CD14-positive monocyte (primary cell): ENCODE measurements around the gene PKDREJ. TPM values are rescaled to one million over a fixed set of nuclear protein-coding genes. Genes with fewer than 3 reads are reported as not detected.

Source experiments
- DNase-seq, 3 donors: peaks; one replicate each; pipeline ENCODE4 v3.0.0-alpha.2; 2011 to 2022
- H2AFZ ChIP-seq: 2 replicates; pipeline ENCODE4 v1.6.0; 2012; ENCODE audit warnings: mild to moderate bottlenecking, low read depth, low read length, inconsistent platforms; ENCODE audit not compliant: insufficient read depth, poor library complexity, severe bottlenecking
- H3K27ac ChIP-seq, 2 donors: 1 replicate in 1 of 2; 2 replicates in 1 of 2; pipeline ENCODE4 v1.5.1; 2012 to 2013; ENCODE audit warnings: low read length in 2 of 2, control low read depth in 1 of 2, inconsistent platforms in 1 of 2, low read depth in 1 of 2, mild to moderate bottlenecking in 1 of 2
- H3K27me3 ChIP-seq, 2 donors: one replicate each; pipeline versions ENCODE4 v1.6.0 to v1.6.1; 2011 to 2013; ENCODE audit warnings: low read length in 2 of 2; ENCODE audit not compliant: control insufficient read depth in 2 of 2, insufficient read depth in 2 of 2
- H3K36me3 ChIP-seq, 2 donors: replicated peaks in 1 of 2; 1 replicate in 1 of 2; 2 replicates in 1 of 2; pipeline versions ENCODE4 v1.5.1 to v1.6.1; 2012 to 2013; ENCODE audit warnings: low read length in 2 of 2, control low read depth in 1 of 2, inconsistent platforms in 1 of 2, mild to moderate bottlenecking in 1 of 2; ENCODE audit not compliant: insufficient read depth in 2 of 2, control insufficient read depth in 1 of 2
- H3K4me1 ChIP-seq, 2 donors: 1 replicate in 1 of 2; 2 replicates in 1 of 2; pipeline versions ENCODE4 v1.5.1 to v1.6.1; 2012 to 2013; ENCODE audit warnings: low read length in 2 of 2, control low read depth in 1 of 2, inconsistent platforms in 1 of 2, mild to moderate bottlenecking in 1 of 2, moderate library complexity in 1 of 2; ENCODE audit not compliant: insufficient read depth in 2 of 2, control insufficient read depth in 1 of 2
- H3K4me2 ChIP-seq: replicated peaks from 2 replicates; pipeline ENCODE3; 2012; ENCODE audit warnings: low read length, moderate library complexity, mild to moderate bottlenecking; ENCODE audit not compliant: poor library complexity, severe bottlenecking; ENCODE audit errors: extremely low read depth
- H3K4me3 ChIP-seq, 3 experiments: fragments of 200-600 bp in 1 of 3; sonication (generic) in 1 of 3; replicated peaks in 1 of 3; 1 replicate in 2 of 3; 2 replicates in 1 of 3; pipeline ENCODE4 v1.5.1; 2011 to 2013; ENCODE audit warnings: low read length in 3 of 3, mild to moderate bottlenecking in 3 of 3, control low read depth in 2 of 3, low read depth in 2 of 3, inconsistent platforms in 1 of 3, moderate library complexity in 1 of 3
- H3K79me2 ChIP-seq: 2 replicates; pipeline ENCODE4 v1.6.0; 2012; ENCODE audit warnings: mild to moderate bottlenecking, control low read depth, inconsistent platforms, low read length, moderate library complexity; ENCODE audit not compliant: insufficient read depth
- H3K9ac ChIP-seq: 2 replicates; pipeline ENCODE4 v1.6.0; 2017; ENCODE audit warnings: low read length, mild to moderate bottlenecking; ENCODE audit not compliant: insufficient read depth, poor library complexity, severe bottlenecking
- H3K9me3 ChIP-seq, 2 donors: replicated peaks in 1 of 2; 1 replicate in 1 of 2; 2 replicates in 1 of 2; pipeline versions ENCODE4 v1.5.1 to v1.6.1; 2012 to 2013; ENCODE audit warnings: low read length in 2 of 2, control low read depth in 1 of 2; ENCODE audit not compliant: control insufficient read depth in 1 of 2, insufficient read depth in 1 of 2
- H4K20me1 ChIP-seq: 2 replicates; pipeline ENCODE4 v1.6.0; 2012; ENCODE audit warnings: mild to moderate bottlenecking, low read length, control low read depth, moderate library complexity; ENCODE audit not compliant: insufficient read depth
- H3K27ac Mint-ChIP-seq, 7 donors: one replicate each; pipeline ENCODE4 v1.8.0; 2020; ENCODE audit warnings: mild to moderate bottlenecking in 7 of 7, mixed read lengths in 7 of 7, moderate library complexity in 6 of 7, inconsistent platforms in 2 of 7
- H3K27me3 Mint-ChIP-seq, 3 donors: one replicate each; pipeline ENCODE4 v1.8.0; 2021 to 2022; ENCODE audit warnings: low read depth in 3 of 3, mild to moderate bottlenecking in 3 of 3, mixed read lengths in 3 of 3, moderate library complexity in 3 of 3, inconsistent platforms in 1 of 3
- H3K36me3 Mint-ChIP-seq, 2 donors: one replicate each; pipeline ENCODE4 v1.8.0; 2020; ENCODE audit warnings: mixed read lengths in 2 of 2, inconsistent platforms in 1 of 2, mild to moderate bottlenecking in 1 of 2
- H3K4me1 Mint-ChIP-seq: one replicate; pipeline ENCODE4 v1.8.0; 2020; ENCODE audit warnings: mild to moderate bottlenecking, mixed read lengths
- H3K4me3 Mint-ChIP-seq, 2 donors: one replicate each; pipeline ENCODE4 v1.8.0; 2020; ENCODE audit warnings: mild to moderate bottlenecking in 2 of 2, mixed read lengths in 2 of 2, moderate library complexity in 1 of 2
- H3K9me3 Mint-ChIP-seq, 7 donors: one replicate each; pipeline ENCODE4 v1.8.0; 2020 to 2022; ENCODE audit warnings: mixed read lengths in 7 of 7, mild to moderate bottlenecking in 6 of 7, moderate library complexity in 6 of 7, inconsistent platforms in 2 of 7
- WGBS: methylation state at CpG from one replicate; pipeline ENCODE4 v1.1.5; 2013; ENCODE audit warnings: missing lambda C conversion rate; ENCODE audit not compliant: insufficient coverage; 5-methylcytosine and 5-hydroxymethylcytosine counted together
- intact Hi-C, 2 donors: fragments of 100-400 bp; cut with micrococcal nuclease; formaldehyde crosslinking; loops; one replicate each; pipeline versions ENCODE4 v1.15.0 to v1.15.1; 2023
- polyA plus RNA-seq, 3 donors: library from polyadenylated mRNA; depleted of rRNA in 1 of 3; unstranded in 2 of 3; stranded (reverse) in 1 of 3; fragments of 300-500 nt in 2 of 3; fragments of >200 nt in 1 of 3; fragmentation: Illumina TruSeq in 2 of 3; gene quantifications; 1 replicate in 2 of 3; 2 replicates in 1 of 3; pipeline ENCODE4 v1.2.3, GENCODE V29; 2012 to 2021
- TF ChIP-seq, protein P1 (sequence below): fragments of 200-600 bp; IDR thresholded peaks from one replicate; pipeline ENCODE4 v1.8.0; 2022; ENCODE audit warnings: antibody characterized with exemption, mild to moderate bottlenecking

PKDREJ gene
- polyA plus RNA-seq, 3 donors, result not detected

DNA sequence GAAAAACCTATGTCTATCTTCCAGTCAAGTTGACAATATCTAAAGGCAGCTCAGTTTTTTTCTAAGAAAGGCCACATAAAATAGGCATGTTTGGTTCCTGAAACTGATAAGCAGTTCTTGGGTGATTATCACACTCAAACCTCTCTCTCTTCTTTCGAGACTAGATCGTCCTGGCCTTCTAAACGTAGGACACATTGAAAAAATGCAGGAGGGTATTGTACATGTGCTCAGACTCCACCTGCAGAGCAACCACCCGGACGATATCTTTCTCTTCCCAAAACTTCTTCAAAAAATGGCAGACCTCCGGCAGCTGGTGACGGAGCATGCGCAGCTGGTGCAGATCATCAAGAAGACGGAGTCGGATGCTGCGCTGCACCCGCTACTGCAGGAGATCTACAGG is 28.2 kb downstream of the PKDREJ start:
- H3K27me3 Mint-ChIP-seq, result no peaks in the 10 kb centered on the region
- H3K36me3 Mint-ChIP-seq, result peaks cover 48 to 56% of the 10 kb centered on the region in 2 donors
- H4K20me1 ChIP-seq, result no peaks in the 10 kb centered on the region
- TF ChIP-seq, protein P1, sequence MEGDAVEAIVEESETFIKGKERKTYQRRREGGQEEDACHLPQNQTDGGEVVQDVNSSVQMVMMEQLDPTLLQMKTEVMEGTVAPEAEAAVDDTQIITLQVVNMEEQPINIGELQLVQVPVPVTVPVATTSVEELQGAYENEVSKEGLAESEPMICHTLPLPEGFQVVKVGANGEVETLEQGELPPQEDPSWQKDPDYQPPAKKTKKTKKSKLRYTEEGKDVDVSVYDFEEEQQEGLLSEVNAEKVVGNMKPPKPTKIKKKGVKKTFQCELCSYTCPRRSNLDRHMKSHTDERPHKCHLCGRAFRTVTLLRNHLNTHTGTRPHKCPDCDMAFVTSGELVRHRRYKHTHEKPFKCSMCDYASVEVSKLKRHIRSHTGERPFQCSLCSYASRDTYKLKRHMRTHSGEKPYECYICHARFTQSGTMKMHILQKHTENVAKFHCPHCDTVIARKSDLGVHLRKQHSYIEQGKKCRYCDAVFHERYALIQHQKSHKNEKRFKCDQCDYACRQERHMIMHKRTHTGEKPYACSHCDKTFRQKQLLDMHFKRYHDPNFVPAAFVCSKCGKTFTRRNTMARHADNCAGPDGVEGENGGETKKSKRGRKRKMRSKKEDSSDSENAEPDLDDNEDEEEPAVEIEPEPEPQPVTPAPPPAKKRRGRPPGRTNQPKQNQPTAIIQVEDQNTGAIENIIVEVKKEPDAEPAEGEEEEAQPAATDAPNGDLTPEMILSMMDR, result no peak
- intact Hi-C loops, result no loop called here
- no peaks in the 10 kb centered on the region for H3K27me3 ChIP-seq
- H2AFZ ChIP-seq, result no peak overlapping the region
- H3K4me2 ChIP-seq, result no peak overlapping the region
- peaks cover 2 to 15% of the 10 kb centered on the region in 2 donors for H3K4me1 ChIP-seq
- DNase-seq, result no peak
- no peaks in the 10 kb centered on the region for H3K9me3 ChIP-seq
- no peak overlapping the region for H3K4me3 Mint-ChIP-seq
- no peaks in the 10 kb centered on the region for H3K79me2 ChIP-seq
- H3K4me1 Mint-ChIP-seq, result peaks cover 10% of the 10 kb centered on the region
- H3K4me3 ChIP-seq, result no peak overlapping the region
- no peak overlapping the region for H3K27ac ChIP-seq
- H3K27ac Mint-ChIP-seq, result no peak overlapping the region
- H3K9ac ChIP-seq, result no peak overlapping the region
- 96% methylated on average over 10 of the region's 12 CpGs for WGBS
- H3K9me3 Mint-ChIP-seq, result no peaks in the 10 kb centered on the region
- peaks cover 11 to 50% of the 10 kb centered on the region in 2 donors for H3K36me3 ChIP-seq

DNA sequence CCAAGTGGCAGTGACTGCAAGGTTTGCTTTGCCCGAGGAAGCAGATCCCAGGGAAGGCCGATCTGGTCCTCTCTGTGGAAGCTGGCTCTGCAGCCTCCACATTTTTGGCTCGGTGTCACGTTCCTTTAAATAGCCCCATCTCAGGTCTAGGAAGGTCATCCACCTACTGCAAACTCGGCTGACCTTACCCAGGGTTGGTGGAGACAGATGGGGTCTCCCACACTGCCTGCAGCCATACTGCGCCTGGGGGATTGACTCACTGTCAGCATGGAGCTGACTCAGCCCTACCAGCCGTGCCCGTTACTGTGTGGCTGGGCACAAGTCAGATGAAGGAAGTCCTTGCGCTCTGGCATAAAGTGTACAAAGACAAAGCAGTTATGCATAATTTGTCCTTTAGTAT is 29.9 kb downstream of the PKDREJ start:
- Histone ChIP-seq H4K20me1 (no peaks in the 10 kb centered on the region), H3K9ac (no peak overlapping the region), H3K9me3 (no peaks in the 10 kb centered on the region), H3K4me2 (no peak overlapping the region), H3K4me3 (no peak overlapping the region), H3K4me1 (peaks cover 0 to 21% of the 10 kb centered on the region in 2 donors), H3K27me3 (no peaks in the 10 kb centered on the region), H3K36me3 (peaks cover 11 to 42% of the 10 kb centered on the region in 2 donors), H3K27ac (peak overlapping the region in 1 of 2 donors; percentile 45), H3K79me2 (no peaks in the 10 kb centered on the region), H2AFZ (no peak overlapping the region)
- no peaks in the 10 kb centered on the region for H3K27me3 Mint-ChIP-seq
- peaks cover 6% of the 10 kb centered on the region for H3K4me1 Mint-ChIP-seq
- intact Hi-C loops, result no loop called here
- TF ChIP-seq, protein P1, result no peak
- H3K27ac Mint-ChIP-seq, result peak overlapping the region in 1 of 7 donors; percentile 40
- peaks cover 39 to 43% of the 10 kb centered on the region in 2 donors for H3K36me3 Mint-ChIP-seq
- DNase-seq, result peak; percentile 22 to 64 (median 22)
- H3K4me3 Mint-ChIP-seq, result no peak overlapping the region
- H3K9me3 Mint-ChIP-seq, result no peaks in the 10 kb centered on the region
- 25% methylated on average over 7 of the region's 9 CpGs for WGBS
